ENCODE data around the gene COL6A3.

DNA sequence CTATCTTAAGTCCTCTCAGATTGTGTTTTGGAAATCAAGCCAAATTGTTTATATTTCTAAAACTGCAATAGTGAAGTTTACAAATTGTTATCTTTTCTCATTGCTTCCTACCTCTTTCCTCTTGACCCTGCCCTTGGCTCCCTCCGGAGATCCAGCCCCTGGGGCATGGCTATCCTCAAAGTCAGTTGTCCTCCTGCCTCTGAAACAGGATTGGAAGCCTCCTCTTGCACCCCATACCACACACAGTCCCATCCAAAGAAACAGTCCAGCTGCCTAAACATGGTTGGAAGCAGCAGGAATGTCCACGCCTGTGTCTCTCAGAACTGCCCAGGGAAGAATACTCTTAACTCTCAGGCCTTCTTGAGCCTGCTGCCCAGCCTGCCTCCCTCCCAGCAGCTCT lies 30.1 kb upstream of the COL6A3 start:
- TF ChIP-seq, protein P1, sequence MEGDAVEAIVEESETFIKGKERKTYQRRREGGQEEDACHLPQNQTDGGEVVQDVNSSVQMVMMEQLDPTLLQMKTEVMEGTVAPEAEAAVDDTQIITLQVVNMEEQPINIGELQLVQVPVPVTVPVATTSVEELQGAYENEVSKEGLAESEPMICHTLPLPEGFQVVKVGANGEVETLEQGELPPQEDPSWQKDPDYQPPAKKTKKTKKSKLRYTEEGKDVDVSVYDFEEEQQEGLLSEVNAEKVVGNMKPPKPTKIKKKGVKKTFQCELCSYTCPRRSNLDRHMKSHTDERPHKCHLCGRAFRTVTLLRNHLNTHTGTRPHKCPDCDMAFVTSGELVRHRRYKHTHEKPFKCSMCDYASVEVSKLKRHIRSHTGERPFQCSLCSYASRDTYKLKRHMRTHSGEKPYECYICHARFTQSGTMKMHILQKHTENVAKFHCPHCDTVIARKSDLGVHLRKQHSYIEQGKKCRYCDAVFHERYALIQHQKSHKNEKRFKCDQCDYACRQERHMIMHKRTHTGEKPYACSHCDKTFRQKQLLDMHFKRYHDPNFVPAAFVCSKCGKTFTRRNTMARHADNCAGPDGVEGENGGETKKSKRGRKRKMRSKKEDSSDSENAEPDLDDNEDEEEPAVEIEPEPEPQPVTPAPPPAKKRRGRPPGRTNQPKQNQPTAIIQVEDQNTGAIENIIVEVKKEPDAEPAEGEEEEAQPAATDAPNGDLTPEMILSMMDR (conservative IDR thresholded peaks at IDR 0.05; ENCODE audit: low read depth, low read length): no peak
- TF ChIP-seq EZH2 (IDR thresholded peaks at IDR 0.05; ENCODE audit: borderline replicate concordance, low read depth, low read length, poor library complexity, severe bottlenecking): no peak

All from A673 (cell line).